Small intestine (tissue), 7 donors: Measurements from ENCODE around the gene SIRT4. TPM values are rescaled to one million over a fixed set of nuclear protein-coding genes. Genes with fewer than 3 reads are reported as not detected.

Source experiments
- DNase-seq, 2 donors: peaks; one replicate each; pipeline versions ENCODE4 v3.0.0 to v3.0.0-alpha.2; 2013
- FAIRE-seq: peaks from 2 replicates; lab custom pipeline; 2012; peaks lifted over from hg19 to GRCh38; lab: Jason Lieb, UNC
- H3K27ac ChIP-seq, 3 donors: one replicate each; pipeline ENCODE4 v1.5.1; 2013; ENCODE audit warnings: low read length in 2 of 3, mild to moderate bottlenecking in 2 of 3, control low read depth in 1 of 3, inconsistent platforms in 1 of 3, low read depth in 1 of 3, moderate library complexity in 1 of 3
- H3K27me3 ChIP-seq, 3 donors: one replicate each; pipeline ENCODE4 v1.6.1; 2013; ENCODE audit warnings: low read length in 3 of 3, inconsistent platforms in 1 of 3; ENCODE audit not compliant: control insufficient read depth in 3 of 3, insufficient read depth in 3 of 3
- H3K36me3 ChIP-seq, 3 donors: one replicate each; pipeline ENCODE4 v1.6.1; 2013; ENCODE audit warnings: low read length in 3 of 3, inconsistent platforms in 1 of 3, low read depth in 1 of 3, mild to moderate bottlenecking in 1 of 3, moderate library complexity in 1 of 3; ENCODE audit not compliant: control insufficient read depth in 3 of 3, insufficient read depth in 2 of 3
- H3K4me1 ChIP-seq, 3 donors: one replicate each; pipeline ENCODE4 v1.6.1; 2013; ENCODE audit warnings: low read length in 2 of 3, inconsistent platforms in 1 of 3, low read depth in 1 of 3, mild to moderate bottlenecking in 1 of 3, moderate library complexity in 1 of 3; ENCODE audit not compliant: control insufficient read depth in 3 of 3, insufficient read depth in 2 of 3
- H3K4me3 ChIP-seq, 3 donors: one replicate each; pipeline ENCODE4 v1.5.1; 2013; ENCODE audit warnings: low read length in 3 of 3, control low read depth in 1 of 3, inconsistent platforms in 1 of 3, low read depth in 1 of 3, mild to moderate bottlenecking in 1 of 3, moderate library complexity in 1 of 3
- H3K9me3 ChIP-seq, 2 donors: one replicate each; pipeline ENCODE4 v1.6.1; 2013; ENCODE audit warnings: low read depth in 1 of 2, low read length in 1 of 2; ENCODE audit not compliant: control insufficient read depth in 2 of 2, insufficient read depth in 1 of 2
- WGBS, 3 donors: extraction: QIAGEN DNeasy Blood & Tissue Kit; methylation state at CpG; one replicate each; pipeline ENCODE4 v1.1.7; 2013; 5-methylcytosine and 5-hydroxymethylcytosine counted together
- polyA plus RNA-seq, 4 donors: library from polyadenylated mRNA; stranded (reverse) in 3 of 4; unstranded in 1 of 4; fragments of 200-250 nt in 3 of 4; fragments of 120-200 nt in 1 of 4; gene quantifications; one replicate each; pipeline versions ENCODE4 v1.2.1 to v1.2.3, GENCODE V29; 2013
- donor health status: healthy with polysubstance abuse.
- donor health status: control.
- donor health status: control.
- donor health status: Bipolar disorder and iron deficiency.
- donor health status: healthy.

The SIRT4 gene
- polyA plus RNA-seq, 4 donors, result 1.4 to 8.1 (median 2.5) TPM

- H3K36me3 ChIP-seq, result no peaks in the 10 kb centered on the region
- peaks cover 0 to 9% (median 0%) of the 10 kb centered on the region in 3 donors for H3K4me1 ChIP-seq
- peak overlapping the region; percentile 75 to 97 (median 87) for H3K27ac ChIP-seq
- no peaks in the 10 kb centered on the region for H3K9me3 ChIP-seq
- peak overlapping the region in 1 of 3 donors; percentile 30 for H3K4me3 ChIP-seq
- H3K27me3 ChIP-seq, result no peaks in the 10 kb centered on the region
- DNase-seq (peak; percentile 65 to 70), FAIRE-seq (no peak)
- 6 to 20% (median 14%) methylated on average over 22 of the region's 22 CpGs for WGBS, 3 donors
Measured at GRCh38 chr12:120290609-120291305, 11.4 kb upstream of the SIRT4 start.

GRCh38 chr12:120292411-120292660 is 9.8 kb upstream of the SIRT4 start:
- Histone ChIP-seq H3K9me3 (no peaks in the 10 kb centered on the region), H3K4me3 (peak overlapping the region; percentile 40 to 48 (median 46)), H3K27ac (peak overlapping the region; percentile 97 to 99 (median 97)), H3K4me1 (peaks cover 0 to 9% (median 0%) of the 10 kb centered on the region in 3 donors), H3K36me3 (no peaks in the 10 kb centered on the region), H3K27me3 (no peaks in the 10 kb centered on the region)
- 0% methylated on average over 17 of the region's 17 CpGs for WGBS, 3 donors
- DNase-seq (no peak), FAIRE-seq (no peak)

- Histone ChIP-seq H3K4me1 (peaks cover 0 to 9% (median 0%) of the 10 kb centered on the region in 3 donors), H3K27ac (peak within 1 kb of the TSS; percentile 97 to 99 (median 97)), H3K27me3 (no peaks in the 10 kb centered on the region), H3K9me3 (no peaks in the 10 kb centered on the region), H3K36me3 (no peaks in the 10 kb centered on the region), H3K4me3 (peak within 1 kb of the TSS; percentile 40 to 48 (median 46))
- DNase-seq, result peak; percentile 86 to 90
- FAIRE-seq, result no peak
- 0% methylated on average over 29 of the region's 29 CpGs for WGBS, 3 donors
Measured at GRCh38 chr12:120292661-120293531, 9.2 kb upstream of the SIRT4 start, which contains the start of gene RNU4-1. Gene RNU4-1 (minus strand): TSS chr12:120293237.

- peaks cover 0 to 3% (median 0%) of the 10 kb centered on the region in 3 donors for H3K36me3 ChIP-seq
- H3K9me3 ChIP-seq, result peaks cover 0 to 3% of the 10 kb centered on the region in 2 donors
- no peaks in the 10 kb centered on the region for H3K27me3 ChIP-seq
- DNase-seq (peak in 1 of 2 donors; percentile 18), FAIRE-seq (no peak)
- no peak overlapping the region for H3K27ac ChIP-seq
- H3K4me3 ChIP-seq, result no peak overlapping the region
- peaks cover 0 to 5% (median 0%) of the 10 kb centered on the region in 3 donors for H3K4me1 ChIP-seq
- WGBS, 3 donors, result 55 to 66% (median 59%) methylated on average over 5 of the region's 5 CpGs
Measured at GRCh38 chr12:120314220-120314619, 12.1 kb downstream of the SIRT4 start.

GRCh38 chr12:120316798-120317223 is 14.7 kb downstream of the SIRT4 start:
- 11 to 34% (median 23%) methylated on average over 9 of the region's 9 CpGs for whole genome bisulfite sequencing, 3 donors
- Histone ChIP-seq H3K4me3 (peak overlapping the region in 2 of 3 donors; percentile 58 to 66), H3K27ac (peak overlapping the region; percentile 87 to 96 (median 94)), H3K27me3 (no peaks in the 10 kb centered on the region), H3K36me3 (peaks cover 0 to 3% (median 0%) of the 10 kb centered on the region in 3 donors), H3K4me1 (peaks cover 0 to 21% (median 0%) of the 10 kb centered on the region in 3 donors), H3K9me3 (peaks cover 0 to 3% of the 10 kb centered on the region in 2 donors)
- DNase-seq (peak in 1 of 2 donors; percentile 44), FAIRE-seq (no peak)

- peaks cover 0 to 3% (median 0%) of the 10 kb centered on the region in 3 donors for H3K36me3 ChIP-seq
- 2% methylated on average over 42 of the region's 42 CpGs for WGBS, 3 donors
- peaks cover 0 to 28% (median 4%) of the 10 kb centered on the region in 3 donors for H3K4me1 ChIP-seq
- H3K27me3 ChIP-seq, result no peaks in the 10 kb centered on the region
- H3K4me3 ChIP-seq, result peak overlapping the region; percentile 24 to 66 (median 58)
- peaks cover 0 to 3% of the 10 kb centered on the region in 2 donors for H3K9me3 ChIP-seq
- H3K27ac ChIP-seq, result peak overlapping the region; percentile 87 to 96 (median 94)
- DNase-seq (peak; percentile 99 to 100), FAIRE-seq (peak; percentile 84)
Measured at GRCh38 chr12:120317224-120318105, 15.3 kb downstream of the SIRT4 start.

- no peak for FAIRE-seq
- 14 to 55% (median 40%) methylated on average over 13 of the region's 13 CpGs for WGBS, 3 donors
- peak overlapping the region; percentile 76 to 92 (median 78) for H3K27ac ChIP-seq
Measured at GRCh38 chr12:120321382-120322202, 19.5 kb downstream of the SIRT4 start.

More at GRCh38 chr12:120321382-120322202, 19.5 kb downstream of the SIRT4 start:
- H3K4me1 ChIP-seq, result peaks cover 0 to 43% (median 4%) of the 10 kb centered on the region in 3 donors
- no peaks in the 10 kb centered on the region for H3K36me3 ChIP-seq
- peak; percentile 95 to 98 for DNase-seq
- no peak overlapping the region for H3K4me3 ChIP-seq
- peaks cover 0 to 3% of the 10 kb centered on the region in 2 donors for H3K9me3 ChIP-seq
- no peaks in the 10 kb centered on the region for H3K27me3 ChIP-seq
